Osteoblast (primary cell): ENCODE measurements around the gene TENM4. TPM values are rescaled to one million over a fixed set of nuclear protein-coding genes. Genes with fewer than 3 reads are reported as not detected.

Experiments used
- DNase-seq: peaks from one replicate; pipeline ENCODE4 v3.0.0; 2011; ENCODE audit warnings: low spot score, mixed read lengths; ENCODE audit not compliant: insufficient read length; ENCODE audit errors: missing footprints
- H2AFZ ChIP-seq: 2 replicates; pipeline ENCODE4 v1.6.0; 2011; ENCODE audit warnings: mild to moderate bottlenecking, low read length
- H3K27ac ChIP-seq: 2 replicates; pipeline ENCODE4 v1.5.1; 2011; ENCODE audit warnings: mild to moderate bottlenecking, low read depth, low read length, moderate library complexity
- H3K27me3 ChIP-seq: 2 replicates; pipeline ENCODE4 v1.6.0; 2012; ENCODE audit warnings: mild to moderate bottlenecking, control low read depth, inconsistent platforms, low read length, moderate library complexity; ENCODE audit not compliant: insufficient read depth
- H3K36me3 ChIP-seq: 2 replicates; pipeline ENCODE4 v1.5.1; 2011; ENCODE audit warnings: mild to moderate bottlenecking, low read length, control low read depth, moderate library complexity; ENCODE audit not compliant: insufficient read depth
- H3K4me1 ChIP-seq: 2 replicates; pipeline ENCODE4 v1.5.1; 2011; ENCODE audit warnings: mild to moderate bottlenecking, low read length, control low read depth, moderate library complexity; ENCODE audit not compliant: insufficient read depth
- H3K4me2 ChIP-seq: 2 replicates; pipeline ENCODE4 v1.6.0; 2011; ENCODE audit warnings: mild to moderate bottlenecking, low read length; ENCODE audit not compliant: insufficient read depth
- H3K4me3 ChIP-seq: fragments of 200-600 bp; sonication (generic); 3 replicates; pipeline ENCODE4 v1.5.1; 2012; ENCODE audit warnings: mild to moderate bottlenecking, low read length, inconsistent platforms; ENCODE audit not compliant: insufficient read depth
- H3K79me2 ChIP-seq: 2 replicates; pipeline ENCODE4 v1.6.0; 2012; ENCODE audit warnings: mild to moderate bottlenecking, low read length, control low read depth, inconsistent platforms; ENCODE audit not compliant: insufficient read depth
- H3K9me3 ChIP-seq: 2 replicates; pipeline ENCODE4 v1.5.1; 2011; ENCODE audit warnings: low read depth, low read length, control low read depth
- H4K20me1 ChIP-seq: 2 replicates; pipeline ENCODE4 v1.6.0; 2012; ENCODE audit warnings: mild to moderate bottlenecking, low read length, control low read depth; ENCODE audit not compliant: insufficient read depth
- CTCF ChIP-seq: IDR thresholded peaks from 2 replicates; pipeline ENCODE4 v1.5.1; 2011; ENCODE audit warnings: mild to moderate bottlenecking, low read depth, low read length, moderate library complexity; ENCODE audit errors: extremely low read depth
- total RNA-seq: library from RNA; depleted of rRNA; stranded (reverse); fragments of >200 nt; gene quantifications from 2 replicates; pipeline ENCODE4 v1.2.3, GENCODE V29; 2012

TENM4 gene
- total RNA-seq, 1 donor = 63.3 TPM

GRCh38 chr11:78810559-78811009 is 630.2 kb downstream of the TENM4 start:
- Histone ChIP-seq H2AFZ (no peak overlapping the region), H3K27ac (no peak overlapping the region)

DNA sequence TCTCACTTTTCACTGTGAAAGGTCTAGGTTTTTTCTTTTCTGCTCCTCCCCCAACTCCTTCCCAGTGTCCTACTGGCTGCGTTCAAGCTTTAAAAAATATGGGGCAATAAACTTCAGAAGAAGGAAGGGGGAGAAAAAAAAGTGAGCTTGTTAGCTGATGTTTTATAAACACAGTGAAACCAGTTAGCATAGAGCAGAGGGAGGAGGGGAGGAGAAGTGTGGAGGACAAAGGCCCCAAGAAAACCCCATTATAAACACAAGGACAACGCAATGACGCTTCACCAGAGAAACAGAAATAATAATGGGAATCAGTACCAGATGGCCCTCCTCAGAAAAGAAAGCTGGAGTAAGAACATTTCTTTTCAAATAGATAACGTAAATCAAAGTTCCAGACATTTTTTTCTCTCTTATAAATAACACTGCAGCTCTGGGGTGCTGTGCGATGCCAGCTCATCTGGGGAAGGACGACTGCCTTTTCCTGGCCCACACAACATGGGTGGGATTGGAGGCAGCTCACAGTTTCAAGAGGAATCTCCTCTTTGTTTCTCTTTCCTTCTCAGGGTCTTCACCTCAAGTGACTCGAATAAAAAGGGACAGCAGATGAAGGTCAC is 630.8 kb downstream of the TENM4 start:
- H3K4me3 ChIP-seq = no peak overlapping the region
- no peak overlapping the region for H2AFZ ChIP-seq
- H3K27ac ChIP-seq = no peak overlapping the region
- H3K36me3 ChIP-seq = no peaks in the 10 kb centered on the region
- no peaks in the 10 kb centered on the region for H4K20me1 ChIP-seq
- peaks cover 4% of the 10 kb centered on the region for H3K4me1 ChIP-seq
- no peaks in the 10 kb centered on the region for H3K27me3 ChIP-seq
- H3K9me3 ChIP-seq = no peaks in the 10 kb centered on the region
- H3K79me2 ChIP-seq = no peaks in the 10 kb centered on the region
- no peak for TF ChIP-seq CTCF
- no peak overlapping the region for H3K4me2 ChIP-seq
- DNase-seq = no peak

More at GRCh38 chr11:78810559-78811009, 630.2 kb downstream of the TENM4 start:
- DNase-seq = no peak
- no peaks in the 10 kb centered on the region for H3K27me3 ChIP-seq
- TF ChIP-seq CTCF = no peak
- no peak overlapping the region for H3K4me3 ChIP-seq
- H3K4me2 ChIP-seq = no peak overlapping the region
- no peaks in the 10 kb centered on the region for H4K20me1 ChIP-seq
- no peaks in the 10 kb centered on the region for H3K79me2 ChIP-seq
- peaks cover 4% of the 10 kb centered on the region for H3K4me1 ChIP-seq
- no peaks in the 10 kb centered on the region for H3K9me3 ChIP-seq
- H3K36me3 ChIP-seq = no peaks in the 10 kb centered on the region

- no peaks in the 10 kb centered on the region for H3K36me3 ChIP-seq
- no peak overlapping the region for H3K4me3 ChIP-seq
- H3K27me3 ChIP-seq = no peaks in the 10 kb centered on the region
- peaks cover 4% of the 10 kb centered on the region for H3K4me1 ChIP-seq
- no peaks in the 10 kb centered on the region for H3K9me3 ChIP-seq
- no peak for TF ChIP-seq CTCF
- no peak overlapping the region for H3K27ac ChIP-seq
- H3K79me2 ChIP-seq = no peaks in the 10 kb centered on the region
- DNase-seq = no peak
- no peak overlapping the region for H3K4me2 ChIP-seq
- no peaks in the 10 kb centered on the region for H4K20me1 ChIP-seq
- no peak overlapping the region for H2AFZ ChIP-seq
Measured at GRCh38 chr11:78808923-78809322, 631.9 kb downstream of the TENM4 start.

DNA sequence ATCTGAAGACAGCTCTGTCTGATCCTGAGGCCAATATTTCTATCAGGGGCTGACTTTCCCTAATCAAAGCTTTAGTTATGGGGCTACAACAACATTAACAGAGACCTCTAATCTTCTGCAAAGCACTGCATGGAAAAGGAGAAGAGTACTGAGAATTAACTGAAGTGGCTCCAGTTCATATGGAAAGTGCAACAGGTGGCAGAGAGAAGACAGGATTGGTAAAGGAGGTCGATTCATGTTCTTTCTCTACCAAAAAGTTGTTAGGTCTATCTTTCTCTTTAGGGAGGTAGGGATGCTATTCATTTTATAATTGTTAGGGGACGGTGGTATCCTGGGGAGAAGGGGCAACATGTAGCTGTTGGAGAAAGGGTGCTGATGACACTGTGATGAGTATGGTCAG is 633.5 kb downstream of the TENM4 start:
- no peaks in the 10 kb centered on the region for H3K79me2 ChIP-seq
- H3K27me3 ChIP-seq = no peaks in the 10 kb centered on the region
- no peak overlapping the region for H2AFZ ChIP-seq
- no peak overlapping the region for H3K27ac ChIP-seq
- no peaks in the 10 kb centered on the region for H4K20me1 ChIP-seq
- no peak for TF ChIP-seq CTCF
- DNase-seq = no peak
- H3K4me2 ChIP-seq = no peak overlapping the region
- H3K36me3 ChIP-seq = no peaks in the 10 kb centered on the region
- H3K9me3 ChIP-seq = no peaks in the 10 kb centered on the region
- H3K4me3 ChIP-seq = no peak overlapping the region
- H3K4me1 ChIP-seq = peaks cover 8% of the 10 kb centered on the region
